ENCODE results near the gene SMYD4.
A peak's percentile ranks its signal among the peaks of the same experiment; 100 is the strongest.
"Not testable (repeated sequence)": the region's sequence is repeated elsewhere in the genome, so short reads cannot be mapped to it uniquely, and the experiment has no call there.

SMYD4 gene

GRCh38 chr17:1783271-1783670 lies 46.4 kb downstream of the SMYD4 start:
- DNase-seq (ENCODE audit: low read depth, low spot score): no peak

DNA sequence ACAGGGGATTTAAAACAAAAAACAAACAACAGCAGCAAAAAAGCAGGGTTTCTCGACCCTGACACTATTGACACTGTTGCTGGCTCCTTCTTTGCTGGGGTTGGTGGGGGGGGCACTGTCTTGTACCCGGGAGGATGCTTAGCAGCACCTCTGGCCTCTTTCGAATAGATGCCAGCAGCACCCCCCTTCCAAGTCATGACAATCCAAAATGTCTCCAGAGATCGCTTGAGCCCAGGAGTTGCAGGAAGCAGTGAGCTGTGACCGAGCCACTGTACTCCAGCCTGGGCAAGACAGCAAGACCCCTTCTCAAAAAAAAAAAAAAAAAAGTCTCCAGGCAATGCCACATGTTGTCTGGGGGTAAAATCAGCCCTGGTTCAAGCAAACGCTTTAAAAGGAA lies 47.5 kb downstream of the SMYD4 start:
- no peak for DNase-seq (ENCODE audit: low read depth, low spot score)

DNA sequence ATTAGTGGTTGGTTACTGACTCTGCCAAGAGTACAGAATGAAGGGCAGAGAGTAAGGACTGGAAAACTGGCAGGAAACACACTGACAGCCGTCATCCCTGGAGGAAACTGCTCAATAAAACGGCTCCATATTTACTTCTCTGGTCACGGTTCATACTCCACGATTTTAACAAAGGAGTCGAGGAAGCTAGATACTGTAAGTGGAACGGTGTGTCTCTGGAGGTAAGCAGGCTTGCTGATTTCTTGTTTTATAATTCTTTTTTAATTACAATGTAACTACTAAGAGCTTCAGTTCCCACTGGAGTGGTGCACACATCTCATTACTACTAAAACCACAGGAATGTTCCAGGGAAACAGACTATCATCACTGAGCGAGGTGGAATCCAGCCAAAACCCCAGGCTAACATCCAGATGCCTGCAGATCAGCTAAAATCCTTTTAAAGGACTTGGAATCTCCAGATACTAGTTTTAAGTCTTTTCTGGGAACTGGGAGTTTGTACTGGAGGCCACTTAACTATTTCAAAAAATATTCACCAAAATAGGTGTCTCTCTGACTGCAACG lies 50.1 kb downstream of the SMYD4 start:
- DNase-seq (ENCODE audit: low read depth, low spot score): no peak

DNA sequence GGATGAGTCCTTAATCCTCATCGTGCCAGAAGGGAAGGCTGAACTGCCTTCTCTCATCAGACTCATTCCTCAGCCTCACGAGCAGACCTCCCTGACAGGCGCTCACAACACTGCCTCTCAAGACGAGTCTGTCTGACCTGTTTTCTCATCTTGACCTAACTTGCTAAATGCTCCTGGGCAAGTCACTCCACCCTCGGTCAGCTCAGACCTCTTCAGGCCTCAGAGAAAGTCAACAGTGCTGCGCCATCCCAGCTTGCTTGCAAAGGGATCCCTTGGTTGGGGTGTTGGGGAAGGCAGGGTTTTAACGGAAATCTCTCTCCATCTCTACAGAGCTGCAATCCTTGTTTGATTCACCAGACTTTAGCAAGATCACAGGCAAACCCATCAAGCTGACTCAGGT lies 52.8 kb downstream of the SMYD4 start:
- no peak for DNase-seq (ENCODE audit: low read depth, low spot score)

GRCh38 chr17:1776328-1776727 lies 53.4 kb downstream of the SMYD4 start:
- no peak for DNase-seq (ENCODE audit: low read depth, low spot score)

GRCh38 chr17:1774390-1775176 lies 55.1 kb downstream of the SMYD4 start:
- DNase-seq (ENCODE audit: low read depth, low spot score): no peak

DNA sequence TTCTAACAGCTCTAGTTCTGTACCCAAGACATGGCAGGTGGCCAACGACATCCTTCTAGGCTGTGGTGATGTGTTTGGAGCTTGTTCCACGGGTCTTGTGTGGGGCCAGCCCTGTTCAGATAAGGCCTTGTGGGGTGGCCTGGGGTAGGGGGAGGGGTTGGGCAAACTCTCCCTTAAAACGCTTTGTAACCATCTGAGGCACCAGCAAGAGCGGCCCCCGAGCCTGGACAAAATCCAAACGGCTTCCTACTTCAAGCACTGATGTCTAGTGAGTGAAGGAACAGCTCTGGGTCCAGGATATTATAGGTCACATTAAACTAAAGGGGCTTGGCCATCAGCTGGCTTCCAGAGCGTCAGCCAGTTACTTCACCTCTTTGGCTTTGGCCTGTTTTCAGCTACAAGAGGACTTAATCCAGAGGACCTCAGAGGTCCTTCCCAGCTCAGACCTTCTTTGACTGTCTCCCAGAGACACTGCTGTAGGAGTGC lies 56.0 kb downstream of the SMYD4 start:
- DNase-seq (ENCODE audit: low read depth, low spot score): no peak

DNA sequence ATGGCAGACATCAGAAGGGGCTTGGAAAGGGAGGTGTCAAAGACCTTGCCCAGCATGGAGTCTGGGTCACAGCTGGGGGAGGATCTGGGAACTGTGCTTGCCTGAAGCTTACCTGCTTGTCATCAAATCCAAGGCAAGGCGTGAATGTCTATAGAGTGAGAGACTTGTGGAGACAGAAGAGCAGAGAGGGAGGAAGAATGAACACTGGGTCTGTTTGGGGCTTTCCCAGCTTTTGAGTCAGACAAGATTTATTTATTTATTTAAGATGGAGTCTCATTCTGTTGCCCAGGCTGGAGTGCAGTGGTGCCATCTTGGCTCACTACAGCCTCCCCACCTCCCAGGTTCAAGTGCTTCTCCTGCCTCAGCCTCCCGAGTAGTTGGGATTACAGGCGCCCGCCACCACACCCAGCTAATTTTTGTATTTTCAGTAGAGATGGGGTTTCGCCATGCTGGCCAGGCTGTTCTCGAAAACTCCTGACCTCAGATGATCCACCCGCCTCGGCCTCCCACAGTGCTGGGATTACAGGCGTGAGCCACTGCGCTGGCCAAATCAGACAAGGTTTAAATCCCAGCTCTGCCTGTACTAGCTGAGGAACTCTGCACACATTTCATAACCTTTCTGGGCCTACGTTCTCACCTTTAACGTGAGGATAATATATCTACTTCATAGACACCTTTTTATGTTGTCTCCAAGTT lies 56.6 kb downstream of the SMYD4 start:
- DNase-seq (ENCODE audit: low read depth, low spot score): not testable (repeated sequence)

GRCh38 chr17:1769822-1770477 lies 59.8 kb downstream of the SMYD4 start:
- peak; percentile 74 for DNase-seq (ENCODE audit: low read depth, low spot score)

GRCh38 chr17:1767358-1767757 lies 62.3 kb downstream of the SMYD4 start:
- DNase-seq (ENCODE audit: low read depth, low spot score): no peak

- DNase-seq (ENCODE audit: low read depth, low spot score): no peak
Observed at GRCh38 chr17:1766382-1767135, 63.1 kb downstream of the SMYD4 start.

DNA sequence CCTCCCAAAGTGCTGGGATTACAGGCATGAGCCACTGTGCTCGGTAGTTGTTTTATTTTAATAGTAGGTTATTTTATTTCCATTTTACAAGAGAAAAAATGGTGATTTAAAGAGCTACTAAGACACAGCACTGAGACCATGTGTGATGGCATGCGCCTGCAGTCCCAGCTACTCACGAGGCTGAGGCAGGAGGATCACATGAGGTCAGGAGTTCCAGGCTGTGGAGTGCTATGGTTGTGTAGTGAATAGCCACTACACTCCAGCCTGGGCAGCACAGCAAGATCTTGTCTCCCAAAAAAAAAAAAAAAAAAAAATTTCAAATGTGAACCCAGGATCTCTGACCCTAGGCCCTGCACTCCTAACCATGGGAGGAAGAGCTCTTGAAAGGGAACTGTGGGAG lies 64.1 kb downstream of the SMYD4 start:
- DNase-seq (ENCODE audit: low read depth, low spot score): no peak

DNA sequence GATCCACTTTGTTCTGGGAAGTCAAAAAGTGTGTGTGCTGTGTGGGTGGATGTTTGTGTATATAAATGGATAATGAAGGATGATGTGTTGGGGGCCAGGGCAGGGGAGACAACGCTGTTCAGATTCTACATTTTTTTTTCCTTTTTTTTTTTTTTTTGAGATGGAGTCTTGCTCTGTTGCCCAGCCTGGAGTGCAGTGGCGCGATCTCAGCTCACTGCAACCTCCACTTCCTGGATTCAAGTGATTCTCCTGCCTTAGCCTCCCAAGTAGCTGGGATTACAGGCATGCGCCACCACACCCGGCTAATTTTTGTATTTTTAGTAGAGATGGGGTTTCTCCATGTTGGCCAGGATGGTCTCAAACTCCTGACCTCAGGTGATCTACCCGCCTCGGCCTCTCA lies 65.0 kb downstream of the SMYD4 start:
- DNase-seq (ENCODE audit: low read depth, low spot score): not testable (repeated sequence)

- DNase-seq (ENCODE audit: low read depth, low spot score): no peak
Observed at GRCh38 chr17:1764284-1764683, 65.4 kb downstream of the SMYD4 start.

DNA sequence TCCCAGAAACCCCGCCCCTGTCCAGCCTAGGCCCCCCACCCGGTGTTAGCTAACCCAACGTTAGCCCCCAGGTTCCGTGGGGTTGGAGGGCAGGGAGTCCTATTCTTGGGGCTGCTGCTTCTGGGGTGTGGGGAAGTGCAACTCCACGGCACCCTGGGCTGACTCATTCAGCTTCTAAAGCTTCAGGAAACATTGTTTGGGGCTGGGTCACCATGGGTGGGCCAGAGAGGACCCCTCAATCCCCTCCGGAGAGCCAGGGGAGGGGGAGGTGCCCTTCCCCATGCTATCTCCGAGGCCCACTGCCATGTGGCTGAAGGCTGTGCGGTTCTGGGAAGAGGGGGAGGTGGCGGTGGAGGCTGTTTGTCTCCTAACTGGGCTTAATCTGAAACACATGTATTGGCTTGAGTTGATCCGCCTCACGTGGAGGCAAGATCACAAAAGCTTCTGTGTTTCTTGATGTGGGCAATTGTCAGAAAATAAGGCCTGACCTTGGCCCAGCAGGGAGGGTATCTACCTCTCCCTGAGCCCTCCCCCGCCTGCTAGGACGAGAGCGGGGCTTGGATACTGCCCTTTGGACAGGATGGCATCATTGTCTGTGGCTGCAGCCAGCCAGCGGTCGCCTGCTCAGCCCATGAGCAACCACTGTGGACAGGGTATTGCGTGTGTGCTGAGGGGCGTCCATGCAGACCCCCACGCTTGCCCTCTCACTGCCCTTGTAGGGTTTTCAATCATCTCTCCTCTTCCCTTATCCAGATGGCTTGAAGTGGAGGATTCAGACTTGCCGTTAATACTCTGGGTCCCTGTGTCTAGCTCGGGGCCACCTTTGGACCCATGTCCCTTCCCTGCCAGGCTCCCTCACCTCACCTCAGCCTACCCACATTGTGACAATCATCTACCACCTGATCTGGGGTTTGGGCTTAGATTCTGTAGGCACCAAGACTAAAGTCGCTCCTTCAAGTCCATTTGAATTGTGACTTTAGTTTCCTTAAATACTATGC lies 66.5 kb downstream of the SMYD4 start:
- no peak for DNase-seq (ENCODE audit: low read depth, low spot score)

DNA sequence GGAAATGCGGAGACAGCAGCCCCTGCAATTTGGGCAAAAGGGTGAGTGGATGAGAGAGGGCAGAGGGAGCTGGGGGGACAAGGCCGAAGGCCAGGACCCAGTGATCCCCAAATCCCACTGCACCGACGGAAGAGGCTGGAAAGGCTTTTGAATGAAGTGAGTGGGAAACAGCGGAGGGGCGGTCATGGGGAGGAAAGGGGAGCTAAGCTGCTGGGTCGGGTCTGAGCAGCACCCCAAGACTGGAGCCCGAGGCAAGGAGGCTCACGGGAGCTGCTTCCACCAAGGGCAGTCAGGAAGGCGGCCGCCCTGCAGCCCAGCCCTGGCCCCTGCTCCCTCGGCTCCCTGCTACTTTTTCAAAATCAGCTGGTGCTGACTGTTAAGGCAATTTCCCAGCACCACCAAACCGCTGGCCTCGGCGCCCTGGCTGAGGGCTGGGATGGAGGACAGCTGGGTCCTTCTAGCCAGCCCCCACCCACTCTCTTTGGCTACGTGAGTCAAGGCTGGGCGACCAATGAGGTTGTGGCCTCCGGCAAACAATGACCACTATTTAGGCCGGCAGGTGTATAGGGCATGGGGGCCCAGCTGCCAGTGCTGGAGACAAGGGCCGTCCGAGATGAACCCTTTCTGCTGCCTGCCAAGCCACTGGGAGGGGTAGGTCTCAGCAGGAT lies 67.3 kb downstream of the SMYD4 start:
- no peak for DNase-seq (ENCODE audit: low read depth, low spot score)

GRCh38 chr17:1759529-1759928 lies 70.2 kb downstream of the SMYD4 start:
- DNase-seq (ENCODE audit: low read depth, low spot score): no peak

DNA sequence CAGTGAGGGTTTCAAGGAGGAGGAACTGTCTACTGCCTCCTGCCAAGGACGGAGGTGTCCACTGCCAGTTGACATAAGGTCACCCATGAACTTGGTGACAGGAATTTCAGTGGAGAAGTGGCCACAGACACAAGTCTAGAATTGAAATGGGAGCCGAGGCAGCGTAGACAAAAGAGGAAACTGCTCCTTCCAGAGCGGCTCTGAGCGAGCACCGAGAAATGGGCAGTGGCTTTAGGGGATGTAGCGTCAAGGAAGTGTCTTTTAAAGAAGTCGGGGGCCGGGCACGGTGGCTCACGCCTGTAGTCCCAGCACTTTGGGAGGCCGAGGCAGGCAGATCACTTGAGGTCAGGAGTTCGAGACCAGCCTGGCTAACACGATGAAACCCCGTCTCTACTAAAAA lies 70.9 kb downstream of the SMYD4 start:
- DNase-seq (ENCODE audit: low read depth, low spot score): no peak

DNA sequence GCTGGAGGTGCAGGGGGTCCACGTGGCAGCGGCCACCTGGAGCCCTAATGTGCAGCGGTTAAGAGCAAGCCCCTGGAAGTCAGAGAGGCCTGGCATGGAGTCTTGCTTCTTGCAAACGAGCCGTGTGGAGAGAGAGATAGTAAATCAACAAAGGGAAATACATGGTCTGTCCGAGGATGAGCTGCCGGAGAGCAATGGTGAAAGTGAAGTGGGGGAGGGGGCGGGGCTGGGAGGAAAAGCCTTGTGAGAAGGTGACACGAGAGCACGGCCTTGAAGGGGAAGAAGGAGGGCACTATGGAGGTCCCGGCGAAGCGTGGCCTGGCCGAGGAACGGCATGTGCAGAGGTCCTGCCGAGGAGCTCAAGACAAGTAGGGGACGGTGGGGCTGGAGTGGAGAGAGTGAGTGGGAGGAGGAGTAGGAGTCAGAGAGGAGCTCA lies 73.9 kb downstream of the SMYD4 start:
- no peak for DNase-seq (ENCODE audit: low read depth, low spot score)
